HepG2 (cell line): Measurements from ENCODE around the gene ANKRD17. TPM values are rescaled to one million over a fixed set of nuclear protein-coding genes. Genes with fewer than 3 reads are reported as not detected.

Experiments used
- ATAC-seq: fragments of 200-7000 bp; cut with Tn5 transposase; 3 replicates; pipeline ENCODE4 v1.9.1; 2020; ENCODE audit warnings: mild to moderate bottlenecking, moderate library complexity
- BruUV-seq: library from RNA; stranded (reverse); fragments of 400-500 nt; replicated peaks from 2 replicates; lab custom pipeline; 2021; lab: Mats Ljungman, UMichigan
- CTCF ChIA-PET: fragments of 300-600 bp; formaldehyde crosslinking; extraction: SDS; loops from one replicate; lab custom pipeline; 2021; ENCODE audit warnings: low total read pairs, inconsistent platforms, low intra/inter-chr PET ratio; lab: Yijun Ruan, JAX
- POLR2A ChIA-PET: fragments of 350-600 bp; sonication (Branson Sonifier 250); formaldehyde crosslinking; loops from one replicate; lab custom pipeline; 2020; ENCODE audit warnings: antibody characterized with exemption, inconsistent platforms; lab: Yijun Ruan, JAX
- DNase-seq: peaks from one replicate; pipeline ENCODE4 v3.0.0-alpha.2; 2015; ENCODE audit warnings: low spot score
- FAIRE-seq: peaks from 3 replicates; lab custom pipeline; 2011; peaks lifted over from hg19 to GRCh38; lab: Jason Lieb, UNC
- H2AFZ ChIP-seq: one replicate; pipeline ENCODE4 v1.6.1; 2011; ENCODE audit warnings: low read length, inconsistent platforms
- H3K27ac ChIP-seq: fragments of 300-600 bp; 3 replicates; pipeline ENCODE4 v1.8.0; 2011; ENCODE audit warnings: mixed run types, mild to moderate bottlenecking, mixed read lengths, low read length, inconsistent platforms; ENCODE audit not compliant: insufficient read depth; ENCODE audit errors: extremely low read length
- H3K27me3 ChIP-seq, 2 experiments: fragments of 200-600 bp in 1 of 2; 2 replicates in 1 of 2; 3 replicates in 1 of 2; pipeline versions ENCODE4 v1.6.0 to v1.8.0; 2011; ENCODE audit warnings: low read length in 2 of 2, mild to moderate bottlenecking in 2 of 2, moderate library complexity in 2 of 2, inconsistent platforms in 1 of 2; ENCODE audit not compliant: insufficient read depth in 2 of 2, control insufficient read depth in 1 of 2
- H3K36me3 ChIP-seq, 2 experiments: fragments of 200-600 bp in 1 of 2; replicated peaks in 1 of 2; 2 replicates in 1 of 2; 3 replicates in 1 of 2; pipeline versions ENCODE4 v1.5.1 to v1.8.0; 2011; ENCODE audit warnings: low read length in 2 of 2, inconsistent platforms in 1 of 2; ENCODE audit not compliant: insufficient read depth in 2 of 2, control insufficient read depth in 1 of 2
- H3K4me1 ChIP-seq: 2 replicates; pipeline ENCODE4 v1.5.1; 2012; ENCODE audit warnings: low read length, inconsistent platforms; ENCODE audit not compliant: insufficient read depth
- H3K4me2 ChIP-seq: 2 replicates; pipeline ENCODE4 v1.6.0; 2011; ENCODE audit warnings: low read depth, low read length, inconsistent platforms
- H3K4me3 ChIP-seq, 3 experiments: fragments of 200-600 bp in 1 of 3; sonication (generic), shearing (Covaris generic) in 1 of 3; replicated peaks in 1 of 3; 2 replicates each; pipeline ENCODE4 v1.5.1; 2011 to 2016; ENCODE audit warnings: low read length in 3 of 3, inconsistent platforms in 2 of 3, low read depth in 2 of 3, mild to moderate bottlenecking in 2 of 3, control low read depth in 1 of 3, mixed read lengths in 1 of 3; ENCODE audit not compliant: insufficient read depth in 1 of 3
- H3K79me2 ChIP-seq: one replicate; pipeline ENCODE4 v1.6.1; 2011; ENCODE audit warnings: low read length, inconsistent platforms; ENCODE audit not compliant: insufficient read depth
- H3K9ac ChIP-seq: 2 replicates; pipeline ENCODE4 v1.6.0; 2011; ENCODE audit warnings: mild to moderate bottlenecking, low read depth, low read length, inconsistent platforms; ENCODE audit not compliant: insufficient read depth
- H3K9me3 ChIP-seq: 2 replicates; pipeline ENCODE4 v1.5.1; 2012; ENCODE audit warnings: mild to moderate bottlenecking, low read length
- H4K20me1 ChIP-seq: 2 replicates; pipeline ENCODE4 v1.6.0; 2011; ENCODE audit warnings: inconsistent platforms, mild to moderate bottlenecking, low read length, moderate library complexity; ENCODE audit not compliant: insufficient read depth
- MAFF ChIP-seq: IDR thresholded peaks from 2 replicates; pipeline ENCODE4 v1.6.1; 2011; ENCODE audit warnings: low read depth, low read length, improper control_type of control experiment
- MAFK ChIP-seq, 2 experiments: IDR thresholded peaks in 1 of 2; conservative IDR thresholded peaks in 1 of 2; 2 replicates each; pipeline ENCODE4 v1.6.1; 2011; ENCODE audit warnings: improper control_type of control experiment in 2 of 2, low read length in 2 of 2
- NFE2 ChIP-seq: sonication (generic); formaldehyde crosslinking; IDR thresholded peaks from 2 replicates; pipeline ENCODE4 v1.4.0; 2020; ENCODE audit warnings: missing genetic modification reagents
- NFYC ChIP-seq: IDR thresholded peaks from 2 replicates; pipeline ENCODE4 v1.6.1; 2016; ENCODE audit warnings: missing genetic modification reagents, missing compliant biosample characterization
- ZNF18 ChIP-seq: sonication (generic); formaldehyde crosslinking; IDR thresholded peaks from 2 replicates; pipeline ENCODE4 v1.8.0; 2022; ENCODE audit warnings: mild to moderate bottlenecking, missing genetic modification reagents; ENCODE audit not compliant: insufficient replicate concordance
- ZNF382 ChIP-seq: sonication (generic); formaldehyde crosslinking; IDR thresholded peaks from 2 replicates; pipeline ENCODE4 v1.5.0; 2020; ENCODE audit warnings: missing genetic modification reagents, mild to moderate bottlenecking, borderline replicate concordance
- WGBS: methylation state at CpG from one replicate; pipeline ENCODE4 v1.1.6; 2017; ENCODE audit warnings: low lambda C conversion rate; 5-methylcytosine and 5-hydroxymethylcytosine counted together
- in situ Hi-C: cut with HindIII; loops from 2 replicates; pipeline ENCODE4 v1.10.0; 2017; ENCODE audit warnings: low pct_unique_long_range_greater_than_20kb; ENCODE audit not compliant: extremely low pct_ligation_motif_present
- intact Hi-C: fragments of 100-400 bp; cut with micrococcal nuclease; formaldehyde crosslinking; loops from one replicate; pipeline ENCODE4 v1.10.0; 2022; ENCODE audit not compliant: unreplicated experiment
- polyA plus RNA-seq, 8 experiments: library from polyadenylated mRNA; depleted of rRNA in 3 of 8; stranded (reverse) in 7 of 8; unstranded in 1 of 8; fragments of >200 nt; fragmentation: Illumina TruSeq in 4 of 8; extraction: Trizol in 4 of 8; gene quantifications; 2 replicates each; pipeline versions ENCODE4 v1.2.1 to v1.2.3, GENCODE V29; 2011 to 2016; ENCODE audit warnings: low read depth in 4 of 8, missing spikeins in 1 of 8, mixed read lengths in 1 of 8; ENCODE audit not compliant: insufficient read depth in 1 of 8
- total RNA-seq, 5 experiments: library from RNA; depleted of rRNA; stranded (reverse); fragments of >200 nt; fragmentation: Illumina TruSeq; extraction: Trizol; gene quantifications; 2 replicates each; pipeline ENCODE4 v1.2.3, GENCODE V29; 2016; ENCODE audit warnings: low read depth in 1 of 5

The ANKRD17 gene
- total and polyA plus RNA-seq, 2 of the 13 experiments (the other 11 are each of a cell fraction or from before 2014, with no cell fraction given): 55.7 to 61.1 TPM

- H3K9ac ChIP-seq: no peak overlapping the region
- DNase-seq (no peak), ATAC-seq (no peak; the same call in 1 of the 3 replicates), FAIRE-seq (no peak)
- H3K27me3 ChIP-seq: no peaks in the 10 kb centered on the region
- H2AFZ ChIP-seq: no peak overlapping the region
- no TSS peak for BruUV-seq
- WGBS: 97% methylated on average over 4 of the region's 4 CpGs
- peaks cover 90% of the 10 kb centered on the region for H3K79me2 ChIP-seq
- TF ChIP-seq ZNF18 (CRISPR knock-in tag) (no peak), NFYC (CRISPR knock-in tag) (no peak), NFE2 (CRISPR knock-in tag) (no peak)
- in situ Hi-C loops (no loop called here), intact Hi-C loops (no loop called here)
- H3K4me2 ChIP-seq: no peak overlapping the region
- peaks cover 13% of the 10 kb centered on the region for H3K4me1 ChIP-seq
- ChIA-PET POLR2A (no interaction called here), CTCF (no interaction called here)
- H3K36me3 ChIP-seq: peaks cover 3 to 31% of the 10 kb centered on the region in 2 experiments; a peak in 4 of 5 replicates
- H4K20me1 ChIP-seq: peaks cover 16% of the 10 kb centered on the region
- no peaks in the 10 kb centered on the region for H3K9me3 ChIP-seq
- no peak overlapping the region for H3K27ac ChIP-seq
- no peak overlapping the region for H3K4me3 ChIP-seq
These were observed 71.3 kb downstream of the ANKRD17 start for GRCh38 chr4:73187325-73187724.

DNA sequence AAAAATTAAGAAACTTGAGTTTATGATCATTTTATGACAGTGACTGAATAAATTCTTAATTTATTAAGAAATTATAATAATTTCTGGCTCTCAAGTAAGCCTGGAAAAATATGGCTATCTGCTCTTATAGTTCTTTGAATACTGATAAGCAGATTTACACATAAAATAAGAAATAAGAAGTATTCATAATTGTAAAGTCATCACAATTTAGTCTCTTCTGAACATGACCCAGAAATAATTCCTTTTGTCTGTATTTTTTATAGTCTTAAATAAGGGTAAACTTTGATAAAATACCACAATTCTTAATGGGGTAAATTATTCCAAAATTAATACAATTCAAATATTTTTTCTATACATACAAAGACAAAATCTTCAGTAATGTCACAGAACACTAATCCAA, 72.7 kb downstream of the ANKRD17 start:
- no peak overlapping the region for H3K4me3 ChIP-seq
- ATAC-seq: no peak
- no TSS peak for BruUV-seq
- intact Hi-C loops (no loop called here), in situ Hi-C loops (no loop called here)
- ChIA-PET CTCF (no interaction called here), POLR2A (no interaction called here)
- no peak overlapping the region for H2AFZ ChIP-seq
- no peak for FAIRE-seq
- H3K79me2 ChIP-seq: peaks cover 82% of the 10 kb centered on the region
- H3K9ac ChIP-seq: no peak overlapping the region
- peak; percentile 31; the same call in 1 of the 2 replicates for TF ChIP-seq MAFF
- no peak for TF ChIP-seq ZNF382 (CRISPR knock-in tag)
- TF ChIP-seq MAFK (conservative IDR thresholded peaks at IDR 0.05 in 1 of 2, IDR thresholded peaks at IDR 0.05 in 1 of 2; ENCODE audit: low read length in 2 of 2): peak in 1 of 2 experiments; percentile 53; a peak in 2 of 4 replicates
- no peak for DNase-seq
- peaks cover 17% of the 10 kb centered on the region for H4K20me1 ChIP-seq
- peaks cover 3 to 29% of the 10 kb centered on the region in 2 experiments; a peak in 4 of 5 replicates for H3K36me3 ChIP-seq
- H3K27me3 ChIP-seq: no peaks in the 10 kb centered on the region
- no peaks in the 10 kb centered on the region for H3K9me3 ChIP-seq
- no peak overlapping the region for H3K4me2 ChIP-seq
- H3K4me1 ChIP-seq: peaks cover 15% of the 10 kb centered on the region
- no peak overlapping the region for H3K27ac ChIP-seq
